ENCODE data around the gene TBXA2R.

Gene TBXA2R

GRCh38 chr19:3551792-3552095, 54.9 kb downstream of the TBXA2R start:
- no peak for DNase-seq (ENCODE audit: low read depth)

- no peak for DNase-seq (ENCODE audit: low read depth)
Observed at GRCh38 chr19:3550947-3551791, 55.5 kb downstream of the TBXA2R start.

DNA sequence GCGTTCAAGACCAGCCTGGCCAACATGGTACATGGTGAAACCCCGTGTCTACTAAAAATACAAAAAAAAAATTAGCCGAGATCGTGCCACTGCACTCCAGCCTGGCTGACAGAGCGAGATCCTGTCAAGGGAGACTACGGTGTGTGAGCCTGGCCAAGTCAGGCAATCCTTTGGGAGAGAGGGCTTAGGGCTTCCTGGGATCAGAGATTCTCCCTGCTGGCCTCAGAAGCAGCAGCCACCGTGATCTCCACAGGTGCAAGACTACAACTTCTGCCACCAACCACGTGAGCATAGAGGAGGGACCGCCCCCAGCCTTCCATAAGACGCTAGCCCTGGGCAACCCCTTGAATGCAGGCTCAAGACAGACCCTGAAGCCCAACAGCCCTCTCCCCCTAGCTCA, 56.9 kb downstream of the TBXA2R start:
- no peak for DNase-seq (ENCODE audit: low read depth)

GRCh38 chr19:3548606-3549005, 58.1 kb downstream of the TBXA2R start:
- no peak for DNase-seq (ENCODE audit: low read depth)

- no peak for DNase-seq (ENCODE audit: low read depth)
Observed at GRCh38 chr19:3547767-3548282, 58.9 kb downstream of the TBXA2R start.

GRCh38 chr19:3547301-3547731, 59.4 kb downstream of the TBXA2R start:
- no peak for DNase-seq (ENCODE audit: low read depth)

DNA sequence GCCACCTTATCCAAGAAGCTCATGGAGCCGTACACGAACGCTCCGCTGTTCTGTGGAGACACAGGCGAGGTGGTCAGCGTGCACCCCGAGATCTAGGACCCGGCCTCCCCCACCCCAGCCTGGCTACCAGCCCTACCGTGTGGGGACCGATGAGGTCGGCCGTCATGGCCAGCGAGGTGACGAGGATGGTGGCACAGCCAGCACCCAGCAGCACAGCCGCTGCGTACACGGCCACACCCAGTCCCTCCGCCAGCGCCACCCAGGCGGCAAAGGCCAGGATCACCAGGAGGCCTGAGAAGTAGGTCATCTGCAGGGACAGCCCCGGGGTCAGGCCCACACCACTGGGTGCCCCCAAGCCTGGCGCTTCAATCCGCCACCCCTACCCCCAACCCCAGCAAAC, 60.6 kb downstream of the TBXA2R start:
- DNase-seq (ENCODE audit: low read depth), result no peak

DNA sequence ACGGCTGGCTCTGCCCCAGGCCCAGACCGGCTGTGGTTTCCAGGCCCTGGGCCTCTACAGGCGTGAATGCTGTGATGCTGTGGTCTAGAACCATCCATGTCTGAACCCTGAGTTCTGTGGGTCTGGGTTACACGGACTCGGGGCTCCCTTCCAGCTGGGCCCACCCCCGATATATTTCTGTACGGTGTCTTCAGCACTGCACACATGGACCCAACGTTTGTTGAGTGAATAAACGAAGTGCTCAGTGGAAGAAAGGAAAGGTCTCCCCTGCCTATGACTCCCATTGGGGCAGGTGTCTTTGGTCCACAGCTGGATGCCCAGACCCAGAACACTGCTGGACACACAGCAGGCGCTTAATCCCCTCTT, 61.0 kb downstream of the TBXA2R start:
- no peak for DNase-seq (ENCODE audit: low read depth)

GRCh38 chr19:3544742-3545668, 61.7 kb downstream of the TBXA2R start:
- peak; percentile 63 for DNase-seq (ENCODE audit: low read depth)
